HG03060 (cell line): ENCODE data around the gene LMO2.
"Not testable (repeated sequence)": the region's sequence is repeated elsewhere in the genome, so short reads cannot be mapped to it uniquely, and the experiment has no call there.

Experiments
- ATAC-seq: cut with Tn5 transposase; IDR thresholded peaks from one replicate; pipeline ENCODE4 v1.9.1; 2021; ENCODE audit warnings: low read depth, moderate number of reproducible peaks; ENCODE audit not compliant: unreplicated experiment

LMO2 gene

GRCh38 chr11:33891714-33892327 lies at the start of gene LMO2:
TSS of gene LMO2 (minus strand) at chr11:33892076. CDS start at chr11:33869716, 22,360 bp downstream.
- no peak for ATAC-seq

- no peak for ATAC-seq
Measured at GRCh38 chr11:33940538-33940815, 48.6 kb upstream of the LMO2 start.

GRCh38 chr11:33936725-33937604 lies 45.1 kb upstream of the LMO2 start:
- no peak for ATAC-seq

- ATAC-seq = no peak
Measured at GRCh38 chr11:33935461-33936456, 43.9 kb upstream of the LMO2 start.

GRCh38 chr11:33935005-33935404 lies 43.1 kb upstream of the LMO2 start:
- ATAC-seq = no peak

GRCh38 chr11:33934450-33934849 lies 42.6 kb upstream of the LMO2 start:
- ATAC-seq = no peak

GRCh38 chr11:33933602-33934001 lies 41.7 kb upstream of the LMO2 start:
- no peak for ATAC-seq

- no peak for ATAC-seq
Measured at GRCh38 chr11:33932721-33933120, 40.8 kb upstream of the LMO2 start.

- not testable (repeated sequence) for ATAC-seq
Measured at GRCh38 chr11:33931739-33932366, 40.0 kb upstream of the LMO2 start.

GRCh38 chr11:33931067-33931466 lies 39.2 kb upstream of the LMO2 start:
- no peak for ATAC-seq

GRCh38 chr11:33930317-33931021 lies 38.6 kb upstream of the LMO2 start:
- ATAC-seq = no peak

- no peak for ATAC-seq
Measured at GRCh38 chr11:33928564-33928963, 36.7 kb upstream of the LMO2 start.

GRCh38 chr11:33926671-33927552 lies 35.0 kb upstream of the LMO2 start:
- ATAC-seq = no peak

- ATAC-seq = no peak
Measured at GRCh38 chr11:33924341-33924740, 32.5 kb upstream of the LMO2 start.

- no peak for ATAC-seq
Measured at GRCh38 chr11:33923626-33924025, 31.8 kb upstream of the LMO2 start.

GRCh38 chr11:33920838-33921613 lies 29.1 kb upstream of the LMO2 start:
- ATAC-seq = peak; percentile 85

GRCh38 chr11:33919645-33920044 lies 27.8 kb upstream of the LMO2 start:
- ATAC-seq = no peak

GRCh38 chr11:33917402-33917801 lies 25.5 kb upstream of the LMO2 start:
- ATAC-seq = not testable (repeated sequence)
